Prostate gland (tissue), 2 donors: ENCODE data around the gene ARL3.
A peak's percentile ranks its signal among the peaks of the same experiment; 100 is the strongest.

Experiments
- POLR2A ChIP-seq: fragments of 450-650 bp; IDR thresholded peaks from one replicate; pipeline ENCODE4 v1.6.1; 2016; ENCODE audit warnings: antibody characterized with exemption, mild to moderate bottlenecking
- TF ChIP-seq, protein P1 (sequence below), 4 experiments: fragments of 200-600 bp in 2 of 4; fragments of 450-650 bp in 2 of 4; sonication (generic) in 2 of 4; IDR thresholded peaks; 1 replicate in 3 of 4; 2 replicates in 1 of 4; pipeline ENCODE4 v1.5.1; 2016 to 2019; ENCODE audit warnings: antibody characterized with exemption in 4 of 4, mild to moderate bottlenecking in 2 of 4, moderate library complexity in 2 of 4

DNA sequence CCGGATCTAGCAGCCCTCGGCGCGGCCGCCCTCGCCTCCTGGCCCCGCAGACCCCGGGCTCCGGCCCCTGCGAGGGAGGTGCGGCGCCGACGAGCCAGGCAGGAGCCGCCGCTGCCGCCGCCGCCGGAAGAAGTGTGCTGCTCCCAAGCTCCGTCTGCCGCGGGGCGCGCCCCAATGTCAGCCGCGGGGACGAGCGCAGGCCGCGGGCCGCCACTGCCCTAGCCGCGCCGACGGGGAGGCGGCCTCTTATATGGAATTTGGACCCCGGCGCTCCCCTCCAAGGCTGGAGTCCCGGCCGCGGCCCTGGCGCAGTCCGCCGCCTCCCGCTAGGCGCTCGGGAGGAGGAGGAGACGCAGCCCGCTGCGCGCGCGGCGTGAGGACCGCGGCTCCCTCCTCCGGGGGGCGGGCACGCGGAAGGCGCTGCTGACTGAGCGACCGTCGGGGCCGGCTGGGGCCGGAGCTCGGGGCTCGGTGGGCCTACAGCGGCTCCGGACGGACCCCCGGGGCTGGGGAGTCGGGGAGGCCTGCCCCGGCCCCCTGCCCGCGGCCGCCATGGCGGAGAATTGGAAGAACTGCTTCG is 70.0 kb downstream of the ARL3 start, which contains the start of gene TRIM8:
- TF ChIP-seq, protein P1, sequence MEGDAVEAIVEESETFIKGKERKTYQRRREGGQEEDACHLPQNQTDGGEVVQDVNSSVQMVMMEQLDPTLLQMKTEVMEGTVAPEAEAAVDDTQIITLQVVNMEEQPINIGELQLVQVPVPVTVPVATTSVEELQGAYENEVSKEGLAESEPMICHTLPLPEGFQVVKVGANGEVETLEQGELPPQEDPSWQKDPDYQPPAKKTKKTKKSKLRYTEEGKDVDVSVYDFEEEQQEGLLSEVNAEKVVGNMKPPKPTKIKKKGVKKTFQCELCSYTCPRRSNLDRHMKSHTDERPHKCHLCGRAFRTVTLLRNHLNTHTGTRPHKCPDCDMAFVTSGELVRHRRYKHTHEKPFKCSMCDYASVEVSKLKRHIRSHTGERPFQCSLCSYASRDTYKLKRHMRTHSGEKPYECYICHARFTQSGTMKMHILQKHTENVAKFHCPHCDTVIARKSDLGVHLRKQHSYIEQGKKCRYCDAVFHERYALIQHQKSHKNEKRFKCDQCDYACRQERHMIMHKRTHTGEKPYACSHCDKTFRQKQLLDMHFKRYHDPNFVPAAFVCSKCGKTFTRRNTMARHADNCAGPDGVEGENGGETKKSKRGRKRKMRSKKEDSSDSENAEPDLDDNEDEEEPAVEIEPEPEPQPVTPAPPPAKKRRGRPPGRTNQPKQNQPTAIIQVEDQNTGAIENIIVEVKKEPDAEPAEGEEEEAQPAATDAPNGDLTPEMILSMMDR (IDR thresholded peaks at IDR 0.05) = peak in 1 of 4 experiments; percentile 31
- no peak for TF ChIP-seq POLR2A
